HEK293T (cell line): ENCODE results near the gene APOLD1.
"Not testable (repeated sequence)": the region's sequence is repeated elsewhere in the genome, so short reads cannot be mapped to it uniquely, and the experiment has no call there.

Experiments
- CTCF ChIA-PET: fragments of 350-600 bp; formaldehyde crosslinking; extraction: SDS; loops from one replicate; lab custom pipeline; 2021; ENCODE audit warnings: antibody characterized with exemption, inconsistent platforms; lab: Yijun Ruan, JAX
- POLR2A ChIA-PET: fragments of 350-600 bp; formaldehyde crosslinking; extraction: SDS; loops from one replicate; lab custom pipeline; 2020; ENCODE audit warnings: antibody characterized with exemption, inconsistent platforms; lab: Yijun Ruan, JAX
- DNase-seq: peaks from one replicate; pipeline ENCODE4 v3.0.0; 2012; ENCODE audit warnings: mixed read lengths; ENCODE audit errors: extremely low spot score
- ARNT ChIP-seq: fragments of 450-650 bp; IDR thresholded peaks from 2 replicates; pipeline ENCODE4 v1.6.1; 2017; ENCODE audit warnings: mild to moderate bottlenecking
- BHLHE40 ChIP-seq: fragments of 450-650 bp; IDR thresholded peaks from 2 replicates; pipeline ENCODE4 v1.6.1; 2016; ENCODE audit warnings: mild to moderate bottlenecking, moderate library complexity, borderline replicate concordance
- ELF4 ChIP-seq: fragments of 450-650 bp; IDR thresholded peaks from 2 replicates; pipeline ENCODE4 v1.6.1; 2017; ENCODE audit warnings: antibody characterized with exemption
- FOXA1 ChIP-seq: fragments of 450-650 bp; IDR thresholded peaks from 2 replicates; pipeline ENCODE4 v1.6.1; 2016; ENCODE audit warnings: mild to moderate bottlenecking
- FOXK2 ChIP-seq: fragments of 450-650 bp; IDR thresholded peaks from 2 replicates; pipeline ENCODE4 v1.6.1; 2016; ENCODE audit warnings: mild to moderate bottlenecking
- FOXM1 ChIP-seq: fragments of 450-650 bp; IDR thresholded peaks from 2 replicates; pipeline ENCODE4 v1.6.1; 2017; ENCODE audit warnings: mild to moderate bottlenecking, borderline replicate concordance
- HDGF ChIP-seq: fragments of 450-650 bp; IDR thresholded peaks from 2 replicates; pipeline ENCODE4 v1.6.1; 2017; ENCODE audit warnings: antibody characterized with exemption, borderline replicate concordance
- L3MBTL2 ChIP-seq: fragments of 450-650 bp; conservative IDR thresholded peaks from 2 replicates; pipeline ENCODE4 v1.6.1; 2016; ENCODE audit warnings: mild to moderate bottlenecking
- LEF1 ChIP-seq: fragments of 450-650 bp; IDR thresholded peaks from 2 replicates; pipeline ENCODE4 v1.6.1; 2017; ENCODE audit warnings: mild to moderate bottlenecking, borderline replicate concordance
- NFRKB ChIP-seq: fragments of 450-650 bp; IDR thresholded peaks from 2 replicates; pipeline ENCODE4 v1.6.1; 2016; ENCODE audit warnings: mild to moderate bottlenecking, moderate library complexity
- PKNOX1 ChIP-seq: fragments of 450-650 bp; IDR thresholded peaks from 2 replicates; pipeline ENCODE4 v1.6.1; 2016
- SP1 ChIP-seq: fragments of 450-650 bp; IDR thresholded peaks from 2 replicates; pipeline ENCODE4 v1.6.1; 2017
- SUZ12 ChIP-seq: fragments of 450-650 bp; IDR thresholded peaks from 2 replicates; pipeline ENCODE4 v1.6.1; 2016; ENCODE audit warnings: mild to moderate bottlenecking
- TARDBP ChIP-seq: fragments of 450-650 bp; IDR thresholded peaks from 2 replicates; pipeline ENCODE4 v1.6.1; 2016
- ZNF384 ChIP-seq: fragments of 450-650 bp; IDR thresholded peaks from 2 replicates; pipeline ENCODE4 v1.6.1; 2016

The APOLD1 gene

GRCh38 chr12:12835378-12836146 is 50.1 kb downstream of the APOLD1 start:
- TF ChIP-seq ZNF384, result no peak
- no peak for TF ChIP-seq LEF1
- TF ChIP-seq FOXM1, result no peak
- TF ChIP-seq PKNOX1, result no peak
- TF ChIP-seq FOXA1, result no peak
- TF ChIP-seq L3MBTL2, result no peak
- no peak for TF ChIP-seq ARNT
- no peak for TF ChIP-seq ELF4
- no peak for TF ChIP-seq SP1
- TF ChIP-seq SUZ12, result no peak
- TF ChIP-seq NFRKB, result no peak
- ChIA-PET CTCF (interaction anchor here (0.6 to 1.9 kb wide), 6 partner anchors 8 to 904 kb away, joined by 3 to 6 read pairs (median 4); no protein-coding TSS in a partner anchor), POLR2A (interaction anchor here (1.3 to 3.4 kb wide), 2 partner anchors 22 to 56 kb away, joined by 3 to 24 read pairs; partner anchors contain the start of genes DDX47 and GPRC5A)
- no peak for DNase-seq

- ChIA-PET CTCF (interaction anchor here (0.6 to 1.6 kb wide), 17 partner anchors 9 to 376 kb away, joined by 3 to 7 read pairs (median 4); partner anchors contain the start of gene GPRC5A), POLR2A (interaction anchor here (1.2 to 3.4 kb wide), 2 partner anchors 48 to 55 kb away, joined by 3 to 24 read pairs; partner anchors contain the start of gene GPRC5A)
- no peak for DNase-seq
- TF ChIP-seq ARNT (no peak), L3MBTL2 (no peak), ELF4 (no peak), SP1 (no peak), PKNOX1 (no peak)
Measured at GRCh38 chr12:12836571-12836970, 51.1 kb downstream of the APOLD1 start.

GRCh38 chr12:12837025-12837812 is 51.8 kb downstream of the APOLD1 start:
- CTCF ChIA-PET, result interaction anchor here (0.5 to 1.6 kb wide), 24 partner anchors 10 to 375 kb away, joined by 3 to 8 read pairs (median 4); partner anchors contain the start of genes DDX47 and GPRC5A
- no peak for TF ChIP-seq SUZ12
- TF ChIP-seq ZNF384, result no peak
- TF ChIP-seq NFRKB, result no peak
- no peak for TF ChIP-seq FOXA1
- no peak for TF ChIP-seq L3MBTL2
- TF ChIP-seq HDGF, result no peak
- no peak for TF ChIP-seq ELF4
- peak; percentile 65 for DNase-seq
- POLR2A ChIA-PET, result interaction anchor here (0.8 to 3.4 kb wide), 5 partner anchors 40 to 118 kb away, joined by 3 to 24 read pairs (median 4); partner anchors contain the start of gene GPRC5A

- ChIA-PET CTCF (interaction anchor here (0.5 to 1.6 kb wide), 8 partner anchors 12 to 146 kb away, joined by 3 to 8 read pairs (median 4); partner anchors contain the start of gene DDX47), POLR2A (interaction anchor here (0.8 to 3.4 kb wide), 5 partner anchors 40 to 118 kb away, joined by 3 to 24 read pairs (median 4); partner anchors contain the start of gene GPRC5A)
- no peak for DNase-seq
- TF ChIP-seq FOXM1 (no peak), SUZ12 (no peak), NFRKB (no peak), PKNOX1 (no peak), ZNF384 (no peak), HDGF (no peak)
Measured at GRCh38 chr12:12837813-12838153, 52.3 kb downstream of the APOLD1 start.

- TF ChIP-seq LEF1 (no peak), FOXA1 (no peak), FOXM1 (no peak), ARNT (no peak), FOXK2 (no peak), PKNOX1 (no peak), ZNF384 (no peak), NFRKB (no peak), BHLHE40 (no peak), TARDBP (no peak), SUZ12 (no peak), HDGF (no peak)
- ChIA-PET CTCF (interaction anchor here (0.6 to 1.6 kb wide), 2 partner anchors 13 to 27 kb away, joined by 3 to 5 read pairs; no protein-coding TSS in a partner anchor), POLR2A (interaction anchor here (2.0 to 3.4 kb wide), 2 partner anchors 39 to 52 kb away, joined by 4 to 24 read pairs; partner anchors contain the start of gene GPRC5A)
- no peak for DNase-seq
Measured at GRCh38 chr12:12839003-12839395, 53.5 kb downstream of the APOLD1 start.

- DNase-seq, POLR2A ChIA-PET: not testable (repeated sequence)
- CTCF ChIA-PET, result interaction anchor here (0.6 kb wide), 1 partner anchor 26 kb away, joined by 3 read pairs; no protein-coding TSS in a partner anchor
Measured at GRCh38 chr12:12839439-12839838, 54.0 kb downstream of the APOLD1 start.
